ENCODE measurements around the gene TUBA1A. TPM values are rescaled to one million over a fixed set of nuclear protein-coding genes. Genes with fewer than 3 reads are reported as not detected.
"Not testable (repeated sequence)": the region's sequence is repeated elsewhere in the genome, so short reads cannot be mapped to it uniquely, and the experiment has no call there.

TUBA1A gene
- polyA plus RNA-seq (ENCODE audit: insufficient read length in 4 of 4) = 100 to 1,000 TPM; 357 to 552 (median 456) TPM

- DNase-seq (ENCODE audit: low read depth in 4 of 4, low spot score in 2 of 4) = peak; percentile 95 to 98 (median 96)
Observed at GRCh38 chr12:49188916-49189367, at the start of gene TUBA1A. Gene TUBA1A (minus strand): TSS chr12:49189080. CDS start chr12:49188979, 101 bp downstream.

DNA sequence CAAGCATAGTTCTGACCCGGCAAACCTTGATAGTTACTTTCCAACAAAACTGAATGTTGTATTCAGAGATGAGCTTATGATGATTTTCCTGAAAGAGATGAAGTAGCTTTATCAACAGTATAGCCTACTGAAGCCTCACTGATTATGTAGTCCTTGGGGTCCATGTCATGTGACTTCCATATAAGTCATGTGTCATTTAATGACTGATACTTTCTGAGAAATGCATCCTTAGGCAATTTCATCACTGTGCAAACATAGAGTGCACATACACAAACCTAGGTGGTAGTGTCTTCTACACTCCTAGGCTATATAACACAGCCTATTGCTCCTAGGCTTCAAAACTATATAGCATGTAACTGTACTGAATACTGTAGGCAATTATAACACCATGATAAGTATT is 47.5 kb upstream of the TUBA1A start:
- DNase-seq (ENCODE audit: low read depth in 4 of 4, low spot score in 2 of 4) = no peak

- no peak for DNase-seq (ENCODE audit: low read depth in 4 of 4, low spot score in 2 of 4)
Observed at GRCh38 chr12:49233842-49234526, 45.1 kb upstream of the TUBA1A start.

DNA sequence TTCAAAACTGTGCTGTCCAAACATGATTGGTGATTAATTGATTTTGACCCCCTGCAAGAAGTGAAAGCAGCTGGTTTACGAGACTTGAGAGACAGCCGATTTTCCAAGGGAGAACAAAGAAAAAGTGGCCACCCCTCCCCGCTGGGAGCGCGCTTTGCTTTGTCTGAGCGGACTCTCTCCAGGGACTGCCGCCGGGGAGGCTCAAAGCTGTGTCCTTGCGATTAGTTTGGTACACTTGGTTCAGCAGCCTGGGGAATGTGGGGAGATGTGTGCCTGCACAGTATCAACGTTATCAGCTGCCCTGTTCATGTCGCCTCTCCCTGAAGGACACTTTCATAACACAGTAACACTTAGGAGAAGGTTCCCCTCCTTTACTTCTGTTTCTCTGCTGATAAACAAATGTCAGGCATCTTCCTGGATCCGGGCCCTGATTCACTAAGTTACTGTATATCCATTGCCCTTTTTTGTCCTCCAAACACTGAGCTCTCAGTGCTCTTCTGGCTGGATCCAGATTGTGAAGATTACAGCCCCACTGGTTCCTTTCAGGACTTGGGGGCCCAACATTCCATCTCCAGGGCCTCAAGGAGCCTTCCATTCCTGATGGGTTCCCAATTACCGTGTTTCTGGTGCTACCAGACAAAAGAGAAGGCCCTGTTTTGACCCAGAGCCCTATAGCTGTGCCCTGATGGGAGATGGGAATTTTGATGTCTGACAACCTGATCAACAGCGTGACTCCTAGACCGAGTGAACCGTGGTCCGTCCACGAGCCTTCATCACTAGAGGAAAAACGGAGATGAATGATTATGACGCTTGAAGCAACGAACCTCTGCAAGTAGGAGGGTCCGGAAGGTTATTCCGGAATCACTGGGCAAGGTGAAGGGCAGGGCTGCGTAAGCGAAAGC is 44.3 kb upstream of the TUBA1A start:
- DNase-seq (ENCODE audit: low read depth in 4 of 4, low spot score in 2 of 4) = peak in 3 of 4 donors; percentile 41 to 47 (median 42)

DNA sequence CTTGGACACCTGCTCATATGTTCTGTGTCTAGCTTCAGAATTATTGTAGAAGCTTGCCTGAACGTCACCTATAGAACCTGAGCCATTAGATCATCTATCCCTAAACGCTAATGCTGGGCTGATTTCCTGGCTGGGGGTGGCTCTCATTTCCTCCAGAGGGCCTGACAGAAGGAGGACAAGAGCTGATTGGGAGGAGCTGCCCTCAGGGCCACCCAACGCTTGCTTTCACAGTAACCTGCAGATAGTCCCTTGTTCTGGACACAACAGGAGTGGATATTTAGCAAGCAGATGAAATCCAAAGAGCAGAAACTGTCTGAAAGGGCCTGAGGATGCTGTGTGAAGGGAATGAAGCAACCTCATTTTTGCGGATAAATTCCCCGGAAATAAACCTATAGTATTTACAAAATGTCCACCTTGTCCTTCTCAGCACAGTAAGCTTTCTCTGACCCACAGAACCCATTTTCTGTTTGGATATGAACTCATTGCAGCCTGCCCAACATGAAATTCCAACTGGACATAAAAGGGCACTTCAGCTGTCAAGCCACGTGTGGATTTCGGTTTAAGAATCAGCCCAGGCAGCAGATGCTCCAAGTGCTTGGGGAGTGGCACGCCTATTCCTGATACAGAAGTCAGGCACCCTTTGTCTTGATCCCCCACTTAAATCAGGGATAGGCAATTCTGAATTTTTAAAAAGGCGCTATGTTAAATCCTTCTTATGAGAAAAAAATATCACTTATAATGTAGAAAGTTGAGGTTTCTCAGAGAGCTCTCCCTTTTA is 43.2 kb upstream of the TUBA1A start:
- DNase-seq (ENCODE audit: low read depth in 4 of 4, low spot score in 2 of 4) = no peak

DNA sequence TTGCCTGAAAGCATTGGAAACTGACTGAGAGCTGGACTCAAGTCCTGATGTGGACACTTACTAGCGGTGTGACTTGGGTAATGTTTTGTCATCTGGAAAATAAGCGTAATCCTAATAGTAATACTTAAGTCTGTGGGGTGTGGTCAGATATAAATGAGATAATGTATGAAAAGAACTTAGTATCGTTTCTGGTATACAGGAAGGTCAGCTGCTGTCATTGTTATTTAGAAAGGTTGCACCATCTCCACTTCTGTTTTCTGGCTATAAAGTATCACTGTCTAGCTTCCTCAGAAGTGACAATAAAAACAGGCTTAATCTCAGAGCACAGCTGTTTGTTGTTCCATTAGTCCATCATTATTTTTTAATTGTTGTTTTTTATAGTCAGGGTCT is 41.9 kb upstream of the TUBA1A start:
- DNase-seq (ENCODE audit: low read depth in 4 of 4, low spot score in 2 of 4) = no peak

DNA sequence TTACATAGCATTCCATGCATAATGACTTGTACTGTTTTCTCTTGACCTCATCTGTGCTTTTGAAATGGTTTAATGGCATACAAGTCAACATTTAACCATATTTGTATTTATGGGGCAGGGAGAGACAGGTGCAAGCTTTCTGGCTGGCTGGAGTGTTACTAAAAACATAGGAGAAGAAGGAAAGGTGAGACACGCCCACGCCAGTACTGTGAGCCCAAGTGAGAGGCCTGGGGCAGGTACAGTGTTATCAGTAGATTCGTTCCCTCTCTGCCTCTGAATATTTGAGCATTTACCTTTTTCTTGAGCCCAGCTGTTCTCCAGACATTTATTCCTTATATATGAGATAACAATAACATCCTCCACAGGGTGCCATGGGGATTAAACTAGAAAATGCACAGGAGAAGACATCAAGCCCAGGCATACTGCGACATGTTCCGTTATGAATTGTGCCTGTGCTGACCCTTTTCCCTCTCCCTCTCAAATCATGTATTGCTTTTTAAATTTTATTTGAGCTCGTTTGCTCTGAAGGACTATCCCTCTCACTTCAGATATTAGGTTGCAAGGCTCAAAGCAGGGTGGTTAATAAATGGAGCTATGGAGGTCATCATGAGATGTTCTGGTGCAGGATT is 41.4 kb upstream of the TUBA1A start:
- DNase-seq (ENCODE audit: low read depth in 4 of 4, low spot score in 2 of 4) = no peak

DNA sequence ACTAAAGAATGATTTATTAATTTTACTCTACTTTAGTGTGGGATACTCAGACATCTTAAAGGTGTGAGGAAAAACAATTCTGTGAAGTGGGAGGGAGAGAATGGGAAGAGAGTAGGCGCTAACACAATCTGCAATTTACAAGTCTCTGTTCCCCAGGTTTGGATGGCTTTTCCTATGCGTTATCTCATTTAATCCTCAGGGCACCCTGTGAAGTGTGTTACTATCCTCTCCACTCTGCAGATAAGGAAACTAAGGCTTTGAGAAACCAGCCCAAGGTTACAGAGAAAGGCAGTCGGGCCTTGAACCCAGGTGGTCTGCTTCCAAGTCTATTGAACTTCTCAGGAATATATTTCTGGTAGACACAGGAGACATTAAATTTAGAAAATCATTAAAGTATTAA is 39.8 kb upstream of the TUBA1A start:
- no peak for DNase-seq (ENCODE audit: low read depth in 4 of 4, low spot score in 2 of 4)

DNA sequence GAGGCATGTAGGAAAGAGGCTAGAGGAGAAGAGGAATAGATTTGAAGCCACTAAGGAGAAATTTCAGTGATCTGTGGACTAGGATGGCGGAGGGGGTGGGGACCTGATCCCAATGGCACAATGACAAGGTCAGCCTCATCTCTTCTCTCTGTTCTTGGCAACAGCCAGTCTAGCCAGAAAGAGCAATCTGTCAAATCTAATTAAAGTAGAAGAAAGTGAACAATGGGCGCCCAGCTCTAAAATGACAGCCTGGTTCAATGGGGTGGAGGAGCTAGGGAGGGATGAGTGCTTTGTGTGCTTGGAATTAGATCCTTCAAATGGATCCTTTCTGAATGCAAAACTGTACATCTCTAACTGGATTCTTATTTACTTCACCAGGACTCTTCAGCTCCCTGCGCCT is 38.8 kb upstream of the TUBA1A start:
- DNase-seq (ENCODE audit: low read depth in 4 of 4, low spot score in 2 of 4) = no peak

GRCh38 chr12:49225576-49226166 is 36.8 kb upstream of the TUBA1A start:
- no peak for DNase-seq (ENCODE audit: low read depth in 4 of 4, low spot score in 2 of 4)

DNA sequence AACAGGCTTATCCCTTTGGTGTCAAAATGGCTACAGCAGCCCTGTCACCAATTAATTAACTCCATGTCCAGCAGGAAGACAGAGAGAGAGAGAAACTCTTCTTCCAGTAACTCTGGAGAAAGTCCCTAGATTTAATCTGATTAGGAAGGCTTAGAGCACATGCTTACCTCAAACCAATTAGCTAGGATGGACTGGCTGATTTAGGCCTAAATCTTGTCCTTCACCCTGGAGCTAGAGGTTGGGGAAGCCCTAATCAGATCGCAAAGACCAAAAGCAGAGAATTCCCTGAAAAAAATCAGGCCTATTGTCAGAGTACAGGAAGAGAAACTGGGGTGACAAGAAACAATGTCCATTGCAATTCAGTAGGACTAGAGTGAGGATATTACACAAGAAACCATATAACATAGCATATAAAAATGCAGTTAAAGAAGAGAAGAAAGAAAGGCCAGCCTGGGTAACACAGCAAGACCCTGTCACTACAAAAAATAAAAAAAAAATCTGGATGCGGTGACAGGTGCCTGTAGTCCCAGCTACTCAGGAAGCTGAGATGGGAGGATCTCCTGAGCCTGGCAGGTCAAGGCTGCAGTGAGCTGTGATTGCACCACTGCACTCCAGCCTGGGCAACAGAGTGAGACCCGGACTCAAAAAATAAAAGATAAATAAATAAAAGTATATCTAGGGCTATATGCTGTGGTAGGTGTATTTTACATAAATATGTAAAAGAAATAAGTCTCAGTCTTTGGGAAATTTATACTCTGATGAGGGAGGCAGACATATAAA is 34.9 kb upstream of the TUBA1A start:
- DNase-seq (ENCODE audit: low read depth in 4 of 4, low spot score in 2 of 4) = no peak

- no peak for DNase-seq (ENCODE audit: low read depth in 4 of 4, low spot score in 2 of 4)
Observed at GRCh38 chr12:49223122-49223521, 34.2 kb upstream of the TUBA1A start.

- DNase-seq (ENCODE audit: low read depth in 4 of 4, low spot score in 2 of 4) = no peak
Observed at GRCh38 chr12:49220972-49221371, 32.1 kb upstream of the TUBA1A start.

DNA sequence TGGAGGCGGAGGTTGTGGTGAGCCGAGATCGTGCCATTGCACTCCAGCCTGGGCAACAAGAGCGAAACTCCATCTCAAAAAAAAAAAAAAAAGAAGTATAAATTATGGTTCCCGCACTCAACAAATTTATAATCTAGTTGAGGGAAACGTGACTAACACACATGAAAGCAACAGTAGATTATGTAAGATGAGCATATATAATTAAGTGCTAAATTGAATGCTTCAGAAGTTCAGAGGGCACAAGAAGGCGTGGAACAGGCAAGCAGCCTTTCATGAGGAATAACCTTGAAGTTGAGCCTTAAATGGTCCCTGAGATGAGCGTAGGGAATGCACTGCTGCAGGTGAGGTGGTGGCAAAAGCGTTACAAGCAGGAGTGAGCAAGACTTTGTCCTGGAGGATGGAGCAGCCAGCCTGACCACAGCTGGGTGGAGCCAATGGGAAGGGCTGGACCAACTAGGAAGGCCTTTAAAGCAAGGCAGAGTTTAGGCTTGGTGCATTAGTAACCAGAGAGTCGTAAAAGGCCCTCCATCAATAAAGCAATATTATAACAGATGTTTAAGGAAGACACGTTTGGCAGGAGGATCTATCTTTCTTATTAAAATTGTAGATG is 30.6 kb upstream of the TUBA1A start:
- DNase-seq (ENCODE audit: low read depth in 4 of 4, low spot score in 2 of 4) = no peak

DNA sequence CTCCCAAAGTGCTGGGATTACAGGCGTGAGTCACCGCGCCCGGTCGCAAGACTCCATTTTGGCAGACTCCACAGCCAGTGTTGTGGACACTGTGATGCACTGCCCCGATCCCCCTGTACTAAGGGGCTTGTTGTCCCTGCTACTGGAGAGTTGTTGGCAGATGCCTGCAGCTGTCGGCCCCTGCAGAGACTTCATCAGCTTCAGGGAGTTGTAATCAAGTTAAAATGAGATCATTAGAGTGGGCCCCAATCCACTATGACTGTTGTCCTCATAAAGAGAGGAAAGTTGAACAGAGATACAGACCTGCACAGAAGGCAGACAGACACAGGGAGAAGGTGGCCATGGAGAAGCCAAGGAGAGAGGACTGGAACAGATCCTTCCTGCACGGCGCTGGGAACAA is 23.7 kb upstream of the TUBA1A start:
- DNase-seq (ENCODE audit: low read depth in 4 of 4, low spot score in 2 of 4) = no peak

- not testable (repeated sequence) for DNase-seq (ENCODE audit: low read depth in 4 of 4, low spot score in 2 of 4)
Observed at GRCh38 chr12:49210703-49211102, 21.8 kb upstream of the TUBA1A start.

DNA sequence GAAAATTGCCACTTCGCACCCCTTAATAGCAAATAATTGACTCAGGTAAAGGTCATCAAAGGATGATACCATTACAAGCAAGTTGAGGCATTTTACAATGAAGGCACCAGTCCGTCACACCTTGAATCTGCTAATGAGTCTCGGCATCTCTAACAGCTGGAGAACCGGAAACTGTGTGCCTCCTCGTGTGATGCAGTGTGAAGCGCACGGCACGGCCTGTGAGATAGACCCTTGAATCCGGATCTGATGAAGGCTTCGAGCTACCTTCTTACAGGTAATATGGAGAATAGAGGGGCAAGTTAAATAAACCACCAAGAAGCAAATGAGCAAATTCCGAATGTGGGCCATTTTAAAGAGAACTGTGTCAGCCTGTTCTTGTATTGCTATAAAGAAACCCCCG is 19.8 kb upstream of the TUBA1A start:
- DNase-seq (ENCODE audit: low read depth in 4 of 4, low spot score in 2 of 4) = no peak

GRCh38 chr12:49208146-49208545 is 19.3 kb upstream of the TUBA1A start:
- no peak for DNase-seq (ENCODE audit: low read depth in 4 of 4, low spot score in 2 of 4)

- no peak for DNase-seq (ENCODE audit: low read depth in 4 of 4, low spot score in 2 of 4)
Observed at GRCh38 chr12:49206389-49206788, 17.5 kb upstream of the TUBA1A start.

Data from left renal cortex interstitium (tissue), 4 donors.